ACC112 (cell line): ENCODE measurements around the gene LDB3.

Source experiments
- H2AFZ ChIP-seq: fragments of 200-600 bp; sonication (generic); one replicate; pipeline ENCODE4 v1.6.0; 2017; ENCODE audit warnings: antibody characterized with exemption, low read length; ENCODE audit not compliant: unreplicated experiment
- H3K27ac ChIP-seq: fragments of 200-600 bp; sonication (generic); 2 replicates; pipeline ENCODE4 v1.5.1; 2014; ENCODE audit warnings: low read depth, mild to moderate bottlenecking, antibody characterized with exemption, low read length, moderate library complexity
- H3K27me3 ChIP-seq: fragments of 200-600 bp; sonication (generic); 2 replicates; pipeline ENCODE4 v1.6.1; 2014; ENCODE audit warnings: mild to moderate bottlenecking, antibody characterized with exemption, low read length, moderate library complexity, mixed read lengths; ENCODE audit not compliant: insufficient read depth
- H3K36me3 ChIP-seq: fragments of 200-600 bp; sonication (generic); 2 replicates; pipeline ENCODE4 v1.6.1; 2016; ENCODE audit warnings: mild to moderate bottlenecking, antibody characterized with exemption, low read length, moderate library complexity, mixed read lengths; ENCODE audit not compliant: insufficient read depth
- H3K4me1 ChIP-seq: fragments of 200-600 bp; sonication (generic); one replicate; pipeline ENCODE4 v1.6.1; 2016; ENCODE audit warnings: low read length, mixed read lengths; ENCODE audit not compliant: insufficient read depth, unreplicated experiment, control insufficient read depth
- H3K4me3 ChIP-seq: fragments of 200-600 bp; sonication (generic); 2 replicates; pipeline ENCODE4 v1.5.1; 2014; ENCODE audit warnings: mild to moderate bottlenecking, low read depth, low read length
- H3K79me2 ChIP-seq: fragments of 200-600 bp; sonication (generic); one replicate; pipeline ENCODE4 v1.6.0; 2016; ENCODE audit warnings: low read length; ENCODE audit not compliant: control insufficient read depth, unreplicated experiment, insufficient read depth

Gene LDB3

DNA sequence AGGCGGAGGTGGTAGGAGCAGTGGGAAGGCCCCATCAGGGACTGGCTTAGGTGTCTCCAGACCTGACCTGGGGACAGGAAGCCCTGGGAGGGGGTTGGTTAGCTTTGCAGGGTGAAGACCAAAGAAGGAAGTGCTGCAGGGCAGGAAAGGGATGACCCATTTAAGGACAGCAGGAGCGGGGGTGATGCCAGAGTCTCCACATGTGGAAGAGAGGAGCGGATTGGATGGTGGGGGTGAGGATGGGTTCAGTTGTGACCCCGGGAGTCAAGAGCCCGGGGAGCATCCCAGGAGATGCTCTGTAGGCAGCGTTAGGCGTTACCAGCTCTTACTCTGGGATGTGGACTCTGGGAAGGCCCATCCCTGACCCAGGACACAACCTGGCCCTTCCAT is 3.1 kb upstream of the LDB3 start:
- Histone ChIP-seq H3K4me1 (peaks cover 16% of the 10 kb centered on the region), H3K27ac (no peak overlapping the region), H2AFZ (no peak overlapping the region)

GRCh38 chr10:86665868-86666267 is 2.4 kb upstream of the LDB3 start:
- Histone ChIP-seq H3K36me3 (no peaks in the 10 kb centered on the region), H3K27ac (no peak overlapping the region), H3K27me3 (no peaks in the 10 kb centered on the region), H3K4me1 (peaks cover 16% of the 10 kb centered on the region), H3K79me2 (no peaks in the 10 kb centered on the region), H2AFZ (no peak overlapping the region), H3K4me3 (no peak overlapping the region)

More for the DNA sequence above, 3.1 kb upstream of the LDB3 start:
- Histone ChIP-seq H3K4me3 (no peak overlapping the region), H3K27me3 (no peaks in the 10 kb centered on the region), H3K36me3 (no peaks in the 10 kb centered on the region), H3K79me2 (no peaks in the 10 kb centered on the region)

- Histone ChIP-seq H3K36me3 (no peaks in the 10 kb centered on the region), H3K27ac (no peak overlapping the region), H3K27me3 (no peaks in the 10 kb centered on the region), H3K4me1 (peaks cover 16% of the 10 kb centered on the region), H3K79me2 (no peaks in the 10 kb centered on the region), H3K4me3 (no peak overlapping the region), H2AFZ (no peak overlapping the region)
Observed at GRCh38 chr10:86666538-86666937, 1.8 kb upstream of the LDB3 start.

GRCh38 chr10:86667421-86668181 is 710 bp upstream of the LDB3 start:
- Histone ChIP-seq H2AFZ (no peak overlapping the region), H3K27ac (no peak overlapping the region), H3K27me3 (no peaks in the 10 kb centered on the region), H3K4me3 (no peak overlapping the region), H3K36me3 (no peaks in the 10 kb centered on the region), H3K79me2 (no peaks in the 10 kb centered on the region), H3K4me1 (peaks cover 16% of the 10 kb centered on the region)

- Histone ChIP-seq H3K4me3 (no peak overlapping the region), H3K4me1 (peaks cover 12% of the 10 kb centered on the region), H3K36me3 (no peaks in the 10 kb centered on the region), H3K27me3 (no peaks in the 10 kb centered on the region), H2AFZ (no peak overlapping the region), H3K79me2 (no peaks in the 10 kb centered on the region), H3K27ac (no peak overlapping the region)
Observed at GRCh38 chr10:86670290-86670811, 2.0 kb downstream of the LDB3 start.

GRCh38 chr10:86670876-86671275 is 2.6 kb downstream of the LDB3 start:
- peaks cover 12% of the 10 kb centered on the region for H3K4me1 ChIP-seq

GRCh38 chr10:86671419-86671818 is 3.1 kb downstream of the LDB3 start:
- H3K36me3 ChIP-seq = no peaks in the 10 kb centered on the region
- H3K27ac ChIP-seq = no peak overlapping the region
- peaks cover 12% of the 10 kb centered on the region for H3K4me1 ChIP-seq
- no peak overlapping the region for H3K4me3 ChIP-seq
- H2AFZ ChIP-seq = no peak overlapping the region
- no peaks in the 10 kb centered on the region for H3K79me2 ChIP-seq
- H3K27me3 ChIP-seq = no peaks in the 10 kb centered on the region

More at GRCh38 chr10:86670876-86671275, 2.6 kb downstream of the LDB3 start:
- Histone ChIP-seq H3K27me3 (no peaks in the 10 kb centered on the region), H3K4me3 (no peak overlapping the region), H3K27ac (no peak overlapping the region), H2AFZ (no peak overlapping the region), H3K36me3 (no peaks in the 10 kb centered on the region), H3K79me2 (no peaks in the 10 kb centered on the region)

DNA sequence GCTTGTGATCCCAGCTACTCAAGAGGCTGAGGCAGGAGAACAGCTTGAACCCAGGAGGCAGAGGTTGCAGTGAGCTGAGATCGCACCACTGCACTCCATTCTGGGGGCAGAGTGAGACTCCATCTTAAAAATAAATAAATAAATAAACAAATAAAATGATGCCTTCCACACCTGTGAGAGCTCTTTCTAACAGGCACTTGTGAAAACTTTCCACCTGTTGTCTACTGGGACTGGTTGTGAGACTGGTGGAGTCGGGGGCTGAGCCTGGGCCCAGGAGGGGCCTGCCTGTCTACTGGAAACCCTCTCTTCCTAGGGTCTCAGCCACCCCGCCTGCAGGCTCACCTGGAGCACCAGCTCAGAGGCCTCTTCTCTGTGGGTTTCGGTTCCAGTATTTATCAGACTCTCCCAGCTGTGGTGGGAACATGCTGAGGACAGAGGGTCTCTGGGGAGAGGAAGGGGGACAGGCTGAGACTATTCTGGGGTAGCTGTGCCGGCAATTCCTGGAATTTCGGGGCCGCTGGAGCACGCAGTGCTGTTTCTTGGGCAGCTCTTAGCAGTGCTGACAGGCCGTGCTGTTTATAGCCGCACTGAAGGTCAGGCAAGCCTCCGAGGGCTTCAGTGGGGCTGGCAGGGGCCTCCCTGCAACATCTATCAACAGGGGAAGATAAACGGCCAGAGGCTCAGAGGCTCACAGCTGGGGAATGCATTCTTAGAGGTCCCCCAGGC is 3.8 kb downstream of the LDB3 start:
- Histone ChIP-seq H2AFZ (no peak overlapping the region), H3K27me3 (no peaks in the 10 kb centered on the region), H3K79me2 (no peaks in the 10 kb centered on the region), H3K36me3 (no peaks in the 10 kb centered on the region), H3K4me3 (no peak overlapping the region), H3K27ac (no peak overlapping the region), H3K4me1 (peaks cover 12% of the 10 kb centered on the region)

DNA sequence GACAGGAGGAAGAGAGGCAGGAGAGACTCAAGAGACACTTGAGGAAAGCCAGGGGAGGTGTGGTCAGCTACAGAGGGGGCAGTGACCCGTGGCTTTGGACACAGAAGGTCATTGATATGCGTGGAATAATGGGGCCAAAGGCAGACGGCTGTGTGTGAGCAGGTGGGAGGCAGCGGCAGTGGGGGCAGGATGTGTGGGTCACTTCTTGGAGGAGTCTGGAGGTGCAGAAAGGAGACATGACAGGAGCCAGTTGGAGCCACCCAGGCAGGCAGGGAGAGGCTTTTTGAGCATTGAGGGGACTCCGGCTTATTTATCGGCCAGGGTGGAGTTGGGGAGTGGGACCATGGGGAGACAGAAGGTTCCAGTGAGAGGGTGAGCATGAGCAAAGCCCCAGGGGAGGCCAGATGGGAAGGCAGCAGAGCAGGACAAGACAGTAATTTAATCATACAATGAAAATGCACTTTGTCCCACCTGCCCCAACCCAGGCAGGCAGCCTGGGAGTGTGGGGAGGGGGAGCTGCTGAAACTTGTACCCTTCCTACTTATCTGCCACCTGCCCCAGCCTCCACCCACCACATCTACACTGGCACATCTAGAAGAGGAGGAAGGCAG is 5.0 kb downstream of the LDB3 start:
- no peak overlapping the region for H3K27ac ChIP-seq
- H3K79me2 ChIP-seq = no peaks in the 10 kb centered on the region
- H3K4me1 ChIP-seq = peaks cover 7% of the 10 kb centered on the region
- H3K36me3 ChIP-seq = no peaks in the 10 kb centered on the region
- H3K27me3 ChIP-seq = no peaks in the 10 kb centered on the region
- no peak overlapping the region for H2AFZ ChIP-seq
- no peak overlapping the region for H3K4me3 ChIP-seq

- H3K36me3 ChIP-seq = no peaks in the 10 kb centered on the region
- no peaks in the 10 kb centered on the region for H3K27me3 ChIP-seq
- no peak overlapping the region for H3K27ac ChIP-seq
- no peak overlapping the region for H2AFZ ChIP-seq
- no peaks in the 10 kb centered on the region for H3K79me2 ChIP-seq
- no peak overlapping the region for H3K4me3 ChIP-seq
- peaks cover under 1% of the 10 kb centered on the region for H3K4me1 ChIP-seq
Observed at GRCh38 chr10:86673827-86674581, 5.7 kb downstream of the LDB3 start.
